GM18502 (cell line): ENCODE measurements around the gene SORBS1.

Source experiments
- ATAC-seq: cut with Tn5 transposase; IDR thresholded peaks from one replicate; pipeline ENCODE4 v1.9.1; 2021; ENCODE audit warnings: mild to moderate bottlenecking; ENCODE audit not compliant: unreplicated experiment, poor library complexity

Gene SORBS1

GRCh38 chr10:95335933-95336699, 225.1 kb downstream of the SORBS1 start:
- ATAC-seq = no peak

GRCh38 chr10:95334805-95335144, 226.4 kb downstream of the SORBS1 start:
- no peak for ATAC-seq

GRCh38 chr10:95333997-95334804, 227.0 kb downstream of the SORBS1 start:
- no peak for ATAC-seq

DNA sequence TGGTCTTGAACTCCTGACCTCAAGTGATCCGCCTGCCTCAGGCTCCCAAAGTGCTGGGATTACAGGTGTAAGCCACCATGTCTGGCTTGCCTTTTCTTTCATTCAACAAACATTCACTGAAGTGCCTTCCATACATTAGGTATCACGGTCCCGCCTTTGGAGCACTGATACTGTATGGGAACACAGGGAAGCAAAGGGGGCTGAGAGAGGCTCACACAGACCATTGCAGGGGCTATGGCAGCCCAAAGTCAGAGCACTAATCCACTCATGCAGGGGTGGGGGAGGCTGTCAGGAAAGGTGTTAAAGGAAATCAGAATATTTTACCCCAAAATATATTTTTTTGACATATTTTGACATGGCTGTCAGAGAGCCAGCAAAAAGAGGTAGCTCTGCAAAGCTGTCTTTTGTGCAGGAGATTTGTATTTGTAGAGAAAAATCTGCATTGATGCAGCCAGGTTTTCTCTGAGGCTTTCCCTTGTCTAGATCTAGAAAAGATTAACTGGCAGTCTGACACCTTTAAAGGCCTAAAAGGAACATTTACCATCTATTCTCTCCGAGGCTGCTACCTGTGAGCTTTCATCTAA, 228.4 kb downstream of the SORBS1 start:
- no peak for ATAC-seq

- no peak for ATAC-seq
Observed at GRCh38 chr10:95331596-95332130, 229.5 kb downstream of the SORBS1 start.

- no peak for ATAC-seq
Observed at GRCh38 chr10:95330966-95331453, 230.2 kb downstream of the SORBS1 start.

DNA sequence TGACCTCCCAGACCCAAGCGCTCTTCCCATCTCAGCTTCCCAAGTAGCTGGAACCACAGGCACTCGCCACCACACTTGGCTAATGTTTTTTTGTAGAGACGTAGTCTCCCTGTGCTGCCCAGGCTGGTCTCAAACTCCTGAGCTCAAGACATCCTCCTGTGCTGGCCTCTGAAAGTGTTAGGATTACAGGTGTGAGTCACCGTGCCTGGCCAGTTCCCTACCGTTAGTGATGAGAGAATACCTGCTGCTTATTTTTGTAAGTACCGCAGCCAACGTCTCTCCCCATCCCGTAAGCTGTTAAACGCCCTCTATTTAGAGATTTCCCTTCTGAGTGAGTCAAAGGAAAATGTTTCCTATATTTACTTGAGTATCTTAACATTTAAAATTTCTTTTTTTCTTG, 231.9 kb downstream of the SORBS1 start:
- no peak for ATAC-seq

- ATAC-seq = no peak
Observed at GRCh38 chr10:95328013-95328412, 233.2 kb downstream of the SORBS1 start.

DNA sequence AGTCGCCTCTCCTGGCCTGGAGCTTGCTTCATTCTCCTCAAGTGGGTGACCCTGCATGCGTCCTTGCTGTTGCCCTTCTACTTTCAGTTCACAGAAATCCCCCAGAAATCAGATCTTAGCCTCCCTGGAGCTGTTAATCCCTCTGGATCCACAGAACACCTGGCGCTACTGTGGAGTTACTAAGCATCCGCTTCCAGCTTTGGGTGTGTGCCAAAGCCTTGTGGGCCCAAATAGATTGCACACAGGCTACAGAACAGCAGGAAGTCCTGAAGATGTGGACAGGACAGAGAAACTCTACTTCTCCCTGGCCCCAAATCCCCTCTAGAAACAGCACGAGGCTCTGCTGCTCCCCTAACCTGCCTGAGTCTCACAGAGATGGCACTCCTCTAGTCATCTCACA, 233.8 kb downstream of the SORBS1 start:
- ATAC-seq = no peak

- no peak for ATAC-seq
Observed at GRCh38 chr10:95326396-95326795, 234.8 kb downstream of the SORBS1 start.

GRCh38 chr10:95325863-95326262, 235.3 kb downstream of the SORBS1 start:
- no peak for ATAC-seq

- no peak for ATAC-seq
Observed at GRCh38 chr10:95324436-95325268, 236.5 kb downstream of the SORBS1 start.

DNA sequence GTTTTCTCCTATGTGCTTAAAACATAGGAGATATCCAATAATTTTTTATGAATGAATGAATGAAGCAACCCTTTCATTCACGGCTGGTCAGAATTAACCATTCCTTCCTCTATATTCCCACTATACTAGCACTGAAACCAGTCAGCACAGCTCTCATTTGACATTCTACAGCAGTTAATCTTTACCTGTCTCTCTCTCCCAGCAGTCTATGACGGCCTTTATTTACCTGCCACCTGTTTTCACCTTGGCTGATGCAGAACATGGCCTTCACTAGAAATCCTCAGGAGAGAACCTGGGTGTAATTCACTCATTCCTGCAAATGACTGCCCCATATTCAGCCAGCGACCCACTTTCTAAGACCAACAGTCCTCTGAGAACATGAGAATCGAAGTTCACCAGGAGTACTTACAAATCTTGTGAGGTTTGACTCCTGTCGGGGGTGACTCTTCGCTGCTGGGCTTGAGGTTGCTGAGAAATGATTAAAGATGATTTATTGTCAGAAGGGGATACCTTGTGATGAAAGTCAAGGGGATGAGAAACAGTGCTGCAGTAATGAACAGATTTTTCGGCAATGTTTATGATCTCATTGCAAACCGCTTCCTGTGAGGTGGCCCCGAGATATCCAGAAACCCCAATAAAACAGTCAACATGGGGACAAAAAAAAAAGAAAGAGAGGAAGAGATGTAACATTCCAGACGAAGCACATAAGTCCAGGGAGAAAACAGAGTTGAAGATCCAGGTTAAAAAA, 239.4 kb downstream of the SORBS1 start:
- no peak for ATAC-seq

DNA sequence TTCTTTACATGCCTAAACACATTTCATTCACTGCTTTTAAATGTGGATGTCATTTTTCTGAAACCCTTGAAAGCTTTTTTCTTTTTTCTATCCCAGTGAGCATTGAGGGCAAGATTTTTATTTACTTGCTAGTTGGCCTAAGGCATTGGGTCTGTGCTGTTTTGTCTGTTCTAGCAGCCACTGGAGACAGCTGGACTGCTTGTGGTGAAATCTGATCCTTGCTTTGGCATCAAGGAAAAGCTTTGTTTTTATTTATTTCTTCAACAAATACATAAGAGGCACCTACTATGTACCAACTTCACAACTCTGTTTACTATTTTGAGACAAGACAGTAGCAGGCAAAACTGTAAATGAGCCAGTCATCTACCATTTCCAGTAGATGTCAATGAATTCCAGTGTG, 241.9 kb downstream of the SORBS1 start:
- no peak for ATAC-seq

DNA sequence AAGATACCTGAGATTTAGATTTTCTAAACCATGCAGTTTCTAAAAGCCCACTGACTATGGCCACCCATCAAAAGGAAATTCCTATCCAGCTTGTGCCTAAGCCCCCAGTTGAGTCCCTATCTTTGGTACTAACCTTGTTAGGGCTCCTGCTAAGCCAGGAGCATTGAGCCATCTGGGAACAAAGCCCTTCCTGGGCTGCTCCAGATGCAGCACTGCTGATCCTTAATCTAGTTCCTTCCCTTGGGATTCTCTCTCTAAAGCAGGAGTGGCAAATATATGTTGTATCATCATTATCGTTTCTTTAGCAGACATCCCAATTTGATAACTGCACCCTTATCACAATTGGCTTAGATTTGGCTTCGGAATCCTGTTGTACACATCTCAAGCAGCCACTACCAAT, 245.7 kb downstream of the SORBS1 start:
- no peak for ATAC-seq

DNA sequence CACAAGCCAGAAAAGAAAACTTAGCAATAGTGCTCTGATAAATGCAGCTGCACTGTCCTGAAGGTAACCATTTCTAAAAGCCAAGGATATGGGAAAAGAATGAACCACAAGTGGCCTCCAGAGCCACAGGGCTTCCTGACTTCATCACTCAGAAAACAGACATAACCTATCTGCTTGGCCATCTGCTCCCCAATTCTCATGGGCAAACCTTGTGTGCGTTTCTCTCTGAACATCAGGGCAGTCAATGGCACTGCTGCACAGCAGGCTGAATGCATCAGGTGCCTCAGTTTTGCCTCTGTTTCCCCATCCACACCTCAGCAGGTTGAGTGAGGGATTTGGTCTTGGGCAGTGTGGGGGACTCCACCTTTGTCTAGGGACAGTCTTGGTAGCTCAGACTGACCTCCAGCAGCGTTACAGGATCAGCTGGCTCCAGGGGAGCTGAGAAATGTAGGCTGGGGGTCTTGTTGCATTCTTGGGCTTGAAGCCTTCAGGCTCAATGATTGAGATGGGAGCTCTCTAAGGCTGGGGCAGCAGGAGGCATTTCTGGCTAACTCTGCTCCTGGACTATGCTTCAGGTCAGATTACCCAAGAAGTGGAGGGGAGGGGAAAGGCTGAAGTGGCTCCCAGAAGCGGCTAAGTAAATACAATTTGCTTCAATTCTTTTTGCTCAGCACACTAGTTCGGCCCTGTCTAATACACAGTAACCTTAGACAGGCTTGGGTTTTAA, 246.8 kb downstream of the SORBS1 start:
- no peak for ATAC-seq

DNA sequence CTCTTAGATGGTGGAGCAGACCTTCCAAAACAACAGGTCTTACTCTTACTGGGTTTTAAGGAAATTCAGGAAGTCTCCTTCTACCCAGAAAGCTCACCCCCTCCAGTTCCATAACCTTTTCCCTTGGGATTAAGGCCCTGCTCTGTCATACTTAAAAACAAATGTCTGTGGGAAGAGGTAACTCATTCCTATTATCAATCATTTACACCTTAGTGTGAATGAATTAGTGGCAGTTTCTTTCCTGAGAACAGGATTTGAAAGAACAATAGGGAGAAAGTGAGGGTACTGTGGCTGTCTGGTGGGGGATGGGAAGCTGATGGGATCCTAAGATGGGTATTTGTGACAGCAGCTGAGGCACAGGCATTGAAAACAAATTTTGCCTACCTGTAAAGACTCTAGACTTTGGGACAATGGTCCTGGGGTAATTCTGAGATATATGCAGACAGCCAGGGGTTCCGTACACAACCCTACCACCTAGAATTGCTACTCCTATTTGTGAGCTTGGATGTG, 248.1 kb downstream of the SORBS1 start:
- no peak for ATAC-seq

DNA sequence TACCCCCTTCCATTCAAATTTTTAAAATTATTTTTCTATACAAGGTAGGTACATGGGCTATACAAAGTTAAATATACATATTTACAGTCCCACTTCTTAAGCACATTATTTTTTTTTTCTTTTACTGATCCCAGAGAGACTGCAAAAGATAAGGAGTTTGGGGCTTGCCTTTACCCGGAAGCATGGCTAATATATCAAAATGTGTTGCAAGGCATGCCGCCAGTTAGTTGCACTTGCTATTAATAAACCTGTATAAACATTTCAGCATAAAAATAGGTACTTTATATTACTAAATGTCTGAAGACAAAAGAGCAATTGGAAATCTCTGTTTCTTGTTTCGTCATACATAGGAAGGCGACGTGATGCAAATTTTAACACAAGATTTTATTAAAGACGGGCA, 248.9 kb downstream of the SORBS1 start:
- no peak for ATAC-seq

GRCh38 chr10:95309958-95310357, 251.2 kb downstream of the SORBS1 start:
- peak; percentile 58 for ATAC-seq
